ENCODE measurements around the gene FOXF2.

The FOXF2 gene

GRCh38 chr6:1389369-1390132 lies at the start of gene FOXF2:
Gene FOXF2, plus strand, starts transcription at chr6:1389576. Its CDS starts 372 bp downstream, at chr6:1389948.
- H3K4me3 ChIP-seq (ENCODE audit: low read length): peak within 1 kb of the TSS; percentile 21
- DNase-seq (ENCODE audit: low read depth): no peak
- no peak for TF ChIP-seq CTCF (conservative IDR thresholded peaks at IDR 0.05; ENCODE audit: low read depth, low read length)

GRCh38 chr6:1346101-1346500 lies 43.3 kb upstream of the FOXF2 start:
- TF ChIP-seq CTCF (conservative IDR thresholded peaks at IDR 0.05; ENCODE audit: low read depth, low read length): no peak
- H3K4me3 ChIP-seq (ENCODE audit: low read length): no peak overlapping the region
- DNase-seq (ENCODE audit: low read depth): no peak

GRCh38 chr6:1346558-1347091 lies 42.8 kb upstream of the FOXF2 start:
- H3K4me3 ChIP-seq (ENCODE audit: low read length): no peak overlapping the region
- no peak for TF ChIP-seq CTCF (conservative IDR thresholded peaks at IDR 0.05; ENCODE audit: low read depth, low read length)

GRCh38 chr6:1347161-1347560 lies 42.2 kb upstream of the FOXF2 start:
- no peak for TF ChIP-seq CTCF (conservative IDR thresholded peaks at IDR 0.05; ENCODE audit: low read depth, low read length)
- H3K4me3 ChIP-seq (ENCODE audit: low read length): no peak overlapping the region
- DNase-seq (ENCODE audit: low read depth): no peak

More at GRCh38 chr6:1346558-1347091, 42.8 kb upstream of the FOXF2 start:
- no peak for DNase-seq (ENCODE audit: low read depth)

- H3K4me3 ChIP-seq (ENCODE audit: low read length): no peak overlapping the region
- no peak for TF ChIP-seq CTCF (conservative IDR thresholded peaks at IDR 0.05; ENCODE audit: low read depth, low read length)
- no peak for DNase-seq (ENCODE audit: low read depth)
Observed at GRCh38 chr6:1348675-1349074, 40.7 kb upstream of the FOXF2 start.

- no peak for TF ChIP-seq CTCF (conservative IDR thresholded peaks at IDR 0.05; ENCODE audit: low read depth, low read length)
- no peak overlapping the region for H3K4me3 ChIP-seq (ENCODE audit: low read length)
- DNase-seq (ENCODE audit: low read depth): no peak
Observed at GRCh38 chr6:1349655-1350054, 39.7 kb upstream of the FOXF2 start.

Measured in retinal pigment epithelial cell (primary cell).